ENCODE measurements around the gene NHERF2.

- TF ChIP-seq CTCF (conservative IDR thresholded peaks at IDR 0.05; ENCODE audit: low read depth, low read length) (no peak), MAFK (IDR thresholded peaks at IDR 0.05; ENCODE audit: low read depth, low read length) (no peak), CEBPB (IDR thresholded peaks at IDR 0.05; ENCODE audit: low read depth, low read length) (no peak), POLR2A (IDR thresholded peaks at IDR 0.05; ENCODE audit: low read depth, low read length) (no peak), MXI1 (IDR thresholded peaks at IDR 0.05; ENCODE audit: borderline replicate concordance, low read depth, low read length) (no peak), MAZ (IDR thresholded peaks at IDR 0.05; ENCODE audit: borderline replicate concordance, low read depth, low read length) (no peak), FOS (IDR thresholded peaks at IDR 0.05; ENCODE audit: low read depth, low read length) (no peak), USF2 (IDR thresholded peaks at IDR 0.05; ENCODE audit: low read depth, low read length) (no peak), SMC3 (IDR thresholded peaks at IDR 0.05; ENCODE audit: low read depth, low read length) (no peak), BHLHE40 (IDR thresholded peaks at IDR 0.05; ENCODE audit: low read depth, low read length) (no peak), ELK1 (IDR thresholded peaks at IDR 0.05; ENCODE audit: borderline replicate concordance, low read depth, low read length) (no peak), RAD21 (IDR thresholded peaks at IDR 0.05; ENCODE audit: low read length) (no peak)
These were observed 55.7 kb downstream of the NHERF2 start for GRCh38 chr16:2082171-2082982.
